K562 (cell line): ENCODE results near the gene TUT4. TPM values are rescaled to one million over a fixed set of nuclear protein-coding genes. Genes with fewer than 3 reads are reported as not detected.

Source experiments
- BHLHE40 ChIP-seq: IDR thresholded peaks from 2 replicates; pipeline ENCODE4 v1.6.1; 2011; ENCODE audit warnings: low read length, improper control_type of control experiment
- CTCF ChIP-seq, 3 experiments: IDR thresholded peaks in 2 of 3; conservative IDR thresholded peaks in 1 of 3; 2 replicates each; pipeline ENCODE4 v1.5.1; 2011 to 2012; ENCODE audit warnings: low read length in 3 of 3, mild to moderate bottlenecking in 3 of 3, control low read depth in 2 of 3, improper control_type of control experiment in 1 of 3, inconsistent platforms in 1 of 3, low read depth in 1 of 3, mixed read lengths in 1 of 3, moderate library complexity in 1 of 3; ENCODE audit not compliant: insufficient read depth in 2 of 3
- DNMT1 ChIP-seq: fragments of 450-650 bp; IDR thresholded peaks from 2 replicates; pipeline ENCODE4 v1.6.1; 2016; ENCODE audit warnings: antibody characterized with exemption, mild to moderate bottlenecking
- ELF2 ChIP-seq: fragments of 250-450 bp; sonication (Bioruptor Pico); IDR thresholded peaks from 2 replicates; pipeline ENCODE4 v1.5.0; 2021; ENCODE audit warnings: mild to moderate bottlenecking
- ESRRA ChIP-seq: fragments of 450-650 bp; IDR thresholded peaks from 2 replicates; pipeline ENCODE4 v1.6.1; 2014; ENCODE audit warnings: low read depth, mild to moderate bottlenecking, moderate library complexity, borderline replicate concordance
- GMEB1 ChIP-seq: fragments of 250-450 bp; sonication (Bioruptor Pico); IDR thresholded peaks from 2 replicates; pipeline ENCODE4 v1.4.0; 2020; ENCODE audit warnings: mild to moderate bottlenecking
- HBP1 ChIP-seq: fragments of 450-650 bp; formaldehyde crosslinking; IDR thresholded peaks from 2 replicates; pipeline ENCODE4 v1.4.0; 2022; ENCODE audit warnings: missing genetic modification characterization
- ID3 ChIP-seq, 2 experiments: fragments of 250-450 bp in 1 of 2; fragments of 450-650 bp in 1 of 2; sonication (Bioruptor Pico) in 1 of 2; IDR thresholded peaks; 2 replicates each; pipeline versions ENCODE4 v1.6.1 to v1.8.0; 2016 to 2021; ENCODE audit warnings: mild to moderate bottlenecking in 2 of 2, moderate library complexity in 2 of 2, missing compliant biosample characterization in 1 of 2, missing genetic modification characterization in 1 of 2
- IRF1 ChIP-seq: sonication (generic); formaldehyde crosslinking; IDR thresholded peaks from 2 replicates; pipeline ENCODE4 v1.8.0; 2022; ENCODE audit warnings: missing genetic modification reagents, mild to moderate bottlenecking, borderline replicate concordance
- NCOA2 ChIP-seq, 2 experiments: fragments of 450-650 bp; IDR thresholded peaks; 2 replicates each; pipeline ENCODE4 v1.6.1; 2018; ENCODE audit warnings: mild to moderate bottlenecking in 2 of 2, moderate library complexity in 1 of 2; ENCODE audit not compliant: partially characterized antibody in 2 of 2
- NKRF ChIP-seq: fragments of 450-650 bp; IDR thresholded peaks from 2 replicates; pipeline ENCODE4 v1.6.1; 2016; ENCODE audit warnings: borderline replicate concordance
- PBX2 ChIP-seq, 2 experiments: IDR thresholded peaks in 1 of 2; conservative IDR thresholded peaks in 1 of 2; 2 replicates each; pipeline ENCODE4 v1.6.1; 2016; ENCODE audit warnings: low read depth in 2 of 2, mild to moderate bottlenecking in 1 of 2, missing compliant biosample characterization in 1 of 2, missing genetic modification characterization in 1 of 2, moderate library complexity in 1 of 2
- RBM22 ChIP-seq: fragments of 200-400 bp; formaldehyde crosslinking; IDR thresholded peaks from 2 replicates; pipeline ENCODE4 v1.6.1; 2018; ENCODE audit warnings: low read length, low read depth; ENCODE audit not compliant: poor library complexity, severe bottlenecking
- RCOR1 ChIP-seq, 2 experiments: IDR thresholded peaks; 2 replicates each; pipeline ENCODE4 v1.6.1; 2012; ENCODE audit warnings: low read depth in 2 of 2, low read length in 2 of 2, borderline replicate concordance in 1 of 2, improper control_type of control experiment in 1 of 2
- ZNF140 ChIP-seq: fragments of 250-450 bp; sonication (Bioruptor Pico); IDR thresholded peaks from 2 replicates; pipeline ENCODE4 v1.8.0; 2021; ENCODE audit warnings: moderate library complexity, mild to moderate bottlenecking, inconsistent platforms
- polyA plus RNA-seq, 8 experiments: library from polyadenylated mRNA; depleted of rRNA in 4 of 8; stranded (reverse) in 5 of 8; unstranded in 3 of 8; fragments of >200 nt; fragmentation: Nextera tagmentation in 2 of 8; fragmentation: Illumina TruSeq in 1 of 8; extraction: Ambion mirVana in 2 of 8; extraction: Trizol in 1 of 8; gene quantifications; 2 replicates each; pipeline versions ENCODE4 v1.2.1 to v1.2.3, GENCODE V29; 2011 to 2014; ENCODE audit warnings: inconsistent platforms in 1 of 8, missing spikeins in 1 of 8
- total RNA-seq, 7 experiments: library from RNA; depleted of rRNA in 6 of 7; stranded (reverse); fragments of >200 nt in 6 of 7; fragmentation: Illumina TruSeq in 2 of 7; extraction: Trizol in 2 of 7; gene quantifications; 2 replicates each; pipeline versions ENCODE4 v1.2.1 to v1.2.3, GENCODE V29; 2011 to 2021; ENCODE audit warnings: low replicate concordance in 1 of 7

Gene TUT4
- total and polyA plus RNA-seq, 9 of the 15 experiments (the other 6 are each of a cell fraction or from before 2014, with no cell fraction given), result 15.8 to 53.5 (median 36.7) TPM

GRCh38 chr1:52399629-52400028, 153.3 kb downstream of the TUT4 start (continued):
- TF ChIP-seq PBX2 (CRISPR knock-in tag; IDR thresholded peaks at IDR 0.05; ENCODE audit: low read depth), result no peak
- no peak for TF ChIP-seq PBX2 (tag; conservative IDR thresholded peaks at IDR 0.05; ENCODE audit: low read depth)
- no peak for TF ChIP-seq ID3 (CRISPR knock-in tag; IDR thresholded peaks at IDR 0.05)
- no peak for TF ChIP-seq ID3 (tag; IDR thresholded peaks at IDR 0.05)
- no peak for TF ChIP-seq CTCF (IDR thresholded peaks at IDR 0.05 in 2 of 3, conservative IDR thresholded peaks at IDR 0.05 in 1 of 3; ENCODE audit: insufficient read depth in 2 of 3, low read depth in 1 of 3, low read length in 3 of 3)
- TF ChIP-seq ELF2 (CRISPR knock-in tag), result no peak
- TF ChIP-seq RBM22, result no peak
- no peak for TF ChIP-seq GMEB1 (CRISPR knock-in tag)
- TF ChIP-seq NCOA2 (IDR thresholded peaks at IDR 0.05; ENCODE audit: partially characterized antibody in 2 of 2), result no peak
- TF ChIP-seq IRF1 (CRISPR knock-in tag), result no peak
- TF ChIP-seq DNMT1, result no peak
- no peak for TF ChIP-seq RCOR1 (IDR thresholded peaks at IDR 0.05; ENCODE audit: borderline replicate concordance in 1 of 2, low read depth in 2 of 2, low read length in 2 of 2)
- no peak for TF ChIP-seq NKRF
- TF ChIP-seq HBP1, result 0 out of 2 replicates have a peak, but pooled peaks have one; percentile 25
- no peak for TF ChIP-seq BHLHE40
- no peak for TF ChIP-seq ZNF140 (CRISPR knock-in tag)
- no peak for TF ChIP-seq ESRRA
